OCI-LY1 (cell line): ENCODE results near the gene DNAH17.

Experiments
- CTCF ChIP-seq: fragments of 200-600 bp; sonication (generic), shearing (Covaris generic); IDR thresholded peaks from 2 replicates; pipeline ENCODE4 v1.5.1; 2017; ENCODE audit warnings: mild to moderate bottlenecking, antibody characterized with exemption, low read length, moderate library complexity, mixed read lengths
- EZH2 ChIP-seq: fragments of 200-600 bp; sonication (generic), shearing (Covaris generic); IDR thresholded peaks from 2 replicates; pipeline ENCODE4 v1.8.0; 2017; ENCODE audit warnings: borderline replicate concordance, mixed run types, mild to moderate bottlenecking, antibody characterized with exemption, low read length, moderate library complexity, mixed read lengths

GRCh38 chr17:78585006-78585630 lies 7.9 kb upstream of the DNAH17 start:
- no peak for TF ChIP-seq CTCF
- TF ChIP-seq EZH2: no peak
